Activated T-cell treated with anti-CD3 and anti-CD28 coated beads, Interleukin-2, amount 50 U/mL, for 4 hours (primary cell): ENCODE measurements around the gene PRPSAP2. TPM values are rescaled to one million over a fixed set of nuclear protein-coding genes. Genes with fewer than 3 reads are reported as not detected.
"Not testable (repeated sequence)": the region's sequence is repeated elsewhere in the genome, so short reads cannot be mapped to it uniquely, and the experiment has no call there.

Experiments
- ATAC-seq, 2 donors: fragments of 200-7000 bp; cut with Tn5 transposase; one replicate each; pipeline ENCODE4 v1.10.0; 2021
- DNase-seq: peaks from one replicate; pipeline ENCODE4 v3.0.0-alpha.2; 2020
- H3K27me3 Mint-ChIP-seq: one replicate; pipeline ENCODE4 v1.8.0; 2021; ENCODE audit warnings: low read depth, mixed read lengths
- H3K36me3 Mint-ChIP-seq: one replicate; pipeline ENCODE4 v1.8.0; 2022; ENCODE audit warnings: mixed read lengths; ENCODE audit not compliant: insufficient read depth
- H3K4me1 Mint-ChIP-seq: one replicate; pipeline ENCODE4 v1.8.0; 2021; ENCODE audit warnings: low read depth, mixed read lengths
- H3K4me3 Mint-ChIP-seq: one replicate; pipeline ENCODE4 v1.8.0; 2021; ENCODE audit warnings: mild to moderate bottlenecking, moderate library complexity, mixed read lengths
- H3K9me3 Mint-ChIP-seq: one replicate; pipeline ENCODE4 v1.8.0; 2021; ENCODE audit warnings: mixed read lengths
- total RNA-seq, 3 donors: library from RNA; stranded (reverse); gene quantifications; one replicate each; pipeline ENCODE4 v1.2.1, GENCODE V29; 2021

PRPSAP2 gene
- total RNA-seq, 3 donors from 2014 or later = 41.6 to 50.4 (median 47.5) TPM

GRCh38 chr17:18916816-18917500, 59.0 kb downstream of the PRPSAP2 start:
- Mint-ChIP-seq H3K4me3 (no peak overlapping the region), H3K9me3 (no peaks in the 10 kb centered on the region), H3K4me1 (peaks cover 39% of the 10 kb centered on the region), H3K27me3 (no peaks in the 10 kb centered on the region), H3K36me3 (peaks cover 36% of the 10 kb centered on the region)
- DNase-seq = no peak
- ATAC-seq = peak in 1 of 2 donors; percentile 7

- H3K4me3 Mint-ChIP-seq = no peak overlapping the region
- H3K36me3 Mint-ChIP-seq = peaks cover 30% of the 10 kb centered on the region
- no peaks in the 10 kb centered on the region for H3K9me3 Mint-ChIP-seq
- H3K4me1 Mint-ChIP-seq = peaks cover 44% of the 10 kb centered on the region
- DNase-seq (no peak), ATAC-seq (no peak)
- H3K27me3 Mint-ChIP-seq = no peaks in the 10 kb centered on the region
Measured at GRCh38 chr17:18917506-18918032, 59.6 kb downstream of the PRPSAP2 start.

- peak in 1 of 2 donors; percentile 11 for ATAC-seq
- Mint-ChIP-seq H3K9me3 (no peaks in the 10 kb centered on the region), H3K36me3 (peaks cover 29% of the 10 kb centered on the region), H3K4me1 (peaks cover 49% of the 10 kb centered on the region), H3K27me3 (no peaks in the 10 kb centered on the region), H3K4me3 (no peak overlapping the region)
- DNase-seq = no peak
Measured at GRCh38 chr17:18919963-18920362, 62.0 kb downstream of the PRPSAP2 start.

- no peak for DNase-seq
- Mint-ChIP-seq H3K9me3 (no peaks in the 10 kb centered on the region), H3K27me3 (no peaks in the 10 kb centered on the region), H3K4me3 (peak overlapping the region; percentile 25), H3K4me1 (peaks cover 56% of the 10 kb centered on the region), H3K36me3 (peaks cover 24% of the 10 kb centered on the region)
- ATAC-seq = peak; percentile 9 to 30
Measured at GRCh38 chr17:18920911-18921441, 63.0 kb downstream of the PRPSAP2 start.

GRCh38 chr17:18921485-18921884, 63.6 kb downstream of the PRPSAP2 start:
- peaks cover 22% of the 10 kb centered on the region for H3K36me3 Mint-ChIP-seq
- ATAC-seq (no peak), DNase-seq (no peak)
- H3K9me3 Mint-ChIP-seq = no peaks in the 10 kb centered on the region
- no peaks in the 10 kb centered on the region for H3K27me3 Mint-ChIP-seq
- peaks cover 58% of the 10 kb centered on the region for H3K4me1 Mint-ChIP-seq
- peak overlapping the region; percentile 25 for H3K4me3 Mint-ChIP-seq

GRCh38 chr17:18921912-18922451, 64.1 kb downstream of the PRPSAP2 start:
- no peaks in the 10 kb centered on the region for H3K9me3 Mint-ChIP-seq
- DNase-seq (no peak), ATAC-seq (peak; percentile 65)
- no peaks in the 10 kb centered on the region for H3K27me3 Mint-ChIP-seq
- H3K4me3 Mint-ChIP-seq = no peak overlapping the region
- H3K36me3 Mint-ChIP-seq = peaks cover 17% of the 10 kb centered on the region
- peaks cover 60% of the 10 kb centered on the region for H3K4me1 Mint-ChIP-seq

GRCh38 chr17:18922596-18922995, 64.7 kb downstream of the PRPSAP2 start:
- peaks cover 57% of the 10 kb centered on the region for H3K4me1 Mint-ChIP-seq
- not testable (repeated sequence) for DNase-seq, H3K9me3 Mint-ChIP-seq, H3K27me3 Mint-ChIP-seq, H3K4me3 Mint-ChIP-seq, ATAC-seq
- peaks cover 14% of the 10 kb centered on the region for H3K36me3 Mint-ChIP-seq

GRCh38 chr17:18925187-18925586, 67.3 kb downstream of the PRPSAP2 start:
- Mint-ChIP-seq H3K4me1 (peaks cover 37% of the 10 kb centered on the region), H3K4me3 (no peak overlapping the region), H3K36me3 (peaks cover 17% of the 10 kb centered on the region), H3K9me3 (no peaks in the 10 kb centered on the region), H3K27me3 (no peaks in the 10 kb centered on the region)
- no peak for DNase-seq
- no peak for ATAC-seq

- peaks cover 25% of the 10 kb centered on the region for H3K4me1 Mint-ChIP-seq
- no peaks in the 10 kb centered on the region for H3K27me3 Mint-ChIP-seq
- peaks cover 19% of the 10 kb centered on the region for H3K36me3 Mint-ChIP-seq
- ATAC-seq = no peak
- no peak overlapping the region for H3K4me3 Mint-ChIP-seq
- no peaks in the 10 kb centered on the region for H3K9me3 Mint-ChIP-seq
- no peak for DNase-seq
Measured at GRCh38 chr17:18928628-18929125, 70.7 kb downstream of the PRPSAP2 start.

- Mint-ChIP-seq H3K4me1 (peaks cover 12% of the 10 kb centered on the region), H3K27me3 (no peaks in the 10 kb centered on the region), H3K4me3 (no peak overlapping the region), H3K9me3 (no peaks in the 10 kb centered on the region), H3K36me3 (peaks cover 19% of the 10 kb centered on the region)
- ATAC-seq (peak in 1 of 2 donors; percentile 59), DNase-seq (no peak)
Measured at GRCh38 chr17:18932360-18933055, 74.6 kb downstream of the PRPSAP2 start.

GRCh38 chr17:18933102-18934058, 75.4 kb downstream of the PRPSAP2 start:
- H3K36me3 Mint-ChIP-seq = peaks cover 16% of the 10 kb centered on the region
- H3K27me3 Mint-ChIP-seq = no peaks in the 10 kb centered on the region
- DNase-seq (no peak), ATAC-seq (no peak)
- no peak overlapping the region for H3K4me3 Mint-ChIP-seq
- peaks cover 12% of the 10 kb centered on the region for H3K4me1 Mint-ChIP-seq
- no peaks in the 10 kb centered on the region for H3K9me3 Mint-ChIP-seq

GRCh38 chr17:18937981-18938691, 80.2 kb downstream of the PRPSAP2 start:
- Mint-ChIP-seq H3K36me3 (no peaks in the 10 kb centered on the region), H3K4me3 (no peak overlapping the region), H3K27me3 (peaks cover 3% of the 10 kb centered on the region), H3K4me1 (peaks cover 8% of the 10 kb centered on the region), H3K9me3 (no peaks in the 10 kb centered on the region)
- ATAC-seq (no peak), DNase-seq (no peak)

GRCh38 chr17:18938692-18939023, 80.7 kb downstream of the PRPSAP2 start:
- no peak for ATAC-seq
- no peaks in the 10 kb centered on the region for H3K9me3 Mint-ChIP-seq
- H3K4me1 Mint-ChIP-seq = peaks cover 3% of the 10 kb centered on the region

More at GRCh38 chr17:18938692-18939023, 80.7 kb downstream of the PRPSAP2 start:
- no peak for DNase-seq
- H3K36me3 Mint-ChIP-seq = no peaks in the 10 kb centered on the region
- peaks cover 3% of the 10 kb centered on the region for H3K27me3 Mint-ChIP-seq
- no peak overlapping the region for H3K4me3 Mint-ChIP-seq
